Endothelial cell (in vitro differentiated cells): ENCODE results near the gene MYORG. TPM values are rescaled to one million over a fixed set of nuclear protein-coding genes. Genes with fewer than 3 reads are reported as not detected.

Experiments used
- DNase-seq: peaks from one replicate; pipeline ENCODE4 v3.0.0; 2021; ENCODE audit warnings: low spot score
- H3K27ac Mint-ChIP-seq: one replicate; pipeline ENCODE4 v1.8.0; 2021; ENCODE audit warnings: mixed read lengths, inconsistent platforms; ENCODE audit not compliant: unreplicated experiment
- H3K27me3 Mint-ChIP-seq: one replicate; pipeline ENCODE4 v1.8.0; 2021; ENCODE audit warnings: mild to moderate bottlenecking, moderate library complexity, mixed read lengths, inconsistent platforms; ENCODE audit not compliant: unreplicated experiment
- H3K36me3 Mint-ChIP-seq: one replicate; pipeline ENCODE4 v1.8.0; 2021; ENCODE audit warnings: mild to moderate bottlenecking, low read depth, mixed read lengths, inconsistent platforms; ENCODE audit not compliant: unreplicated experiment
- H3K4me1 Mint-ChIP-seq: one replicate; pipeline ENCODE4 v1.8.0; 2021; ENCODE audit warnings: mild to moderate bottlenecking, mixed read lengths, inconsistent platforms; ENCODE audit not compliant: unreplicated experiment
- H3K4me3 Mint-ChIP-seq: one replicate; pipeline ENCODE4 v1.8.0; 2021; ENCODE audit warnings: mild to moderate bottlenecking, mixed read lengths, inconsistent platforms; ENCODE audit not compliant: unreplicated experiment
- H3K9me3 Mint-ChIP-seq: one replicate; pipeline ENCODE4 v1.8.0; 2021; ENCODE audit warnings: mixed read lengths, inconsistent platforms; ENCODE audit not compliant: unreplicated experiment
- CTCF ChIP-seq: fragments of 200-600 bp; sonication (generic); IDR thresholded peaks from one replicate; pipeline ENCODE4 v1.5.0; 2021; ENCODE audit warnings: antibody characterized with exemption; ENCODE audit not compliant: unreplicated experiment
- total RNA-seq: library from RNA; stranded (reverse); fragmentation: NEBNext Ultra II Directional; extraction: Animal tissue kit (Norgen Biotek cat#: 25700); gene quantifications from one replicate; pipeline ENCODE4 v1.2.1, GENCODE V29; 2021; ENCODE audit not compliant: unreplicated experiment

Gene MYORG
- total RNA-seq, 1 donor from 2014 or later = 77.0 TPM

GRCh38 chr9:34334916-34335315 lies 41.8 kb downstream of the MYORG start:
- peaks cover 14% of the 10 kb centered on the region for H3K4me1 Mint-ChIP-seq
- no peaks in the 10 kb centered on the region for H3K36me3 Mint-ChIP-seq
- no peaks in the 10 kb centered on the region for H3K9me3 Mint-ChIP-seq
- TF ChIP-seq CTCF = no peak
- no peak overlapping the region for H3K4me3 Mint-ChIP-seq
- H3K27ac Mint-ChIP-seq = no peak overlapping the region
- DNase-seq = no peak
- peaks cover 7% of the 10 kb centered on the region for H3K27me3 Mint-ChIP-seq

- H3K4me1 Mint-ChIP-seq = peaks cover 19% of the 10 kb centered on the region
- no peaks in the 10 kb centered on the region for H3K9me3 Mint-ChIP-seq
- peaks cover 5% of the 10 kb centered on the region for H3K27me3 Mint-ChIP-seq
- H3K4me3 Mint-ChIP-seq = no peak overlapping the region
- no peak for DNase-seq
- H3K27ac Mint-ChIP-seq = no peak overlapping the region
- no peak for TF ChIP-seq CTCF
- no peaks in the 10 kb centered on the region for H3K36me3 Mint-ChIP-seq
Observed at GRCh38 chr9:34334337-34334824, 42.3 kb downstream of the MYORG start.

- no peak for DNase-seq
- H3K4me3 Mint-ChIP-seq = no peak overlapping the region
- peaks cover 5% of the 10 kb centered on the region for H3K27me3 Mint-ChIP-seq
- H3K4me1 Mint-ChIP-seq = peaks cover 21% of the 10 kb centered on the region
- H3K9me3 Mint-ChIP-seq = no peaks in the 10 kb centered on the region
- H3K27ac Mint-ChIP-seq = no peak overlapping the region
- TF ChIP-seq CTCF = no peak
- no peaks in the 10 kb centered on the region for H3K36me3 Mint-ChIP-seq
Observed at GRCh38 chr9:34333836-34334235, 42.9 kb downstream of the MYORG start.

GRCh38 chr9:34332076-34332964 lies 44.4 kb downstream of the MYORG start:
- Mint-ChIP-seq H3K4me3 (no peak overlapping the region), H3K27ac (no peak overlapping the region), H3K27me3 (peaks cover 5% of the 10 kb centered on the region), H3K4me1 (peaks cover 21% of the 10 kb centered on the region), H3K36me3 (peaks cover 3% of the 10 kb centered on the region), H3K9me3 (no peaks in the 10 kb centered on the region)
- no peak for TF ChIP-seq CTCF
- DNase-seq = peak; percentile 31

- no peak for TF ChIP-seq CTCF
- Mint-ChIP-seq H3K27ac (no peak overlapping the region), H3K36me3 (peaks cover 3% of the 10 kb centered on the region), H3K9me3 (no peaks in the 10 kb centered on the region), H3K4me1 (peaks cover 21% of the 10 kb centered on the region), H3K27me3 (peaks cover 5% of the 10 kb centered on the region), H3K4me3 (no peak overlapping the region)
- DNase-seq = no peak
Observed at GRCh38 chr9:34331196-34331595, 45.5 kb downstream of the MYORG start.
